Erythroblast (primary cell): Measurements from ENCODE around the gene MPPED2.

Source experiments
- GATA1 ChIP-seq: IDR thresholded peaks from 2 replicates; pipeline ENCODE4 v1.6.1; 2011; ENCODE audit warnings: low read depth, mild to moderate bottlenecking, control low read depth, low read length, moderate library complexity
- POLR2A ChIP-seq: IDR thresholded peaks from 2 replicates; pipeline ENCODE4 v1.6.1; 2011; ENCODE audit warnings: mild to moderate bottlenecking, low read length

GRCh38 chr11:30603357-30603756 is 17.2 kb upstream of the MPPED2 start:
- TF ChIP-seq POLR2A (no peak), GATA1 (no peak)
